GM23338 (cell line): Measurements from ENCODE around the gene UBE2G2.

Experiments
- CREB1 ChIP-seq: fragments of 250-450 bp; sonication (Bioruptor Pico); IDR thresholded peaks from 2 replicates; pipeline ENCODE4 v1.5.0; 2020; ENCODE audit warnings: low read depth, mild to moderate bottlenecking, moderate library complexity
- CTCF ChIP-seq, 2 experiments: fragments of 200-600 bp in 1 of 2; sonication (generic) in 1 of 2; conservative IDR thresholded peaks; 2 replicates each; pipeline versions ENCODE4 v1.5.1 to v1.6.1; 2016 to 2017; ENCODE audit warnings: antibody characterized with exemption in 2 of 2, low read depth in 2 of 2, mild to moderate bottlenecking in 2 of 2, moderate library complexity in 1 of 2
- ETS1 ChIP-seq: IDR thresholded peaks from 2 replicates; pipeline ENCODE4 v1.6.1; 2016; ENCODE audit warnings: antibody characterized with exemption
- EZH2 ChIP-seq: fragments of 200-600 bp; sonication (generic); IDR thresholded peaks from one replicate; pipeline ENCODE4 v1.8.0; 2017; ENCODE audit warnings: antibody characterized with exemption, mild to moderate bottlenecking, low read depth; ENCODE audit not compliant: unreplicated experiment
- EZH2phosphoT487 ChIP-seq: fragments of 200-600 bp; sonication (generic); IDR thresholded peaks from one replicate; pipeline ENCODE4 v1.8.1; 2018; ENCODE audit warnings: antibody characterized with exemption; ENCODE audit not compliant: unreplicated experiment
- JUNB ChIP-seq: IDR thresholded peaks from one replicate; pipeline ENCODE4 v1.6.1; 2016; ENCODE audit warnings: antibody characterized with exemption; ENCODE audit not compliant: unreplicated experiment
- NANOG ChIP-seq: IDR thresholded peaks from 2 replicates; pipeline ENCODE4 v1.6.1; 2016; ENCODE audit warnings: antibody characterized with exemption, borderline replicate concordance
- POLR2AphosphoS5 ChIP-seq: IDR thresholded peaks from 2 replicates; pipeline ENCODE4 v1.6.1; 2016; ENCODE audit warnings: antibody characterized with exemption, low read depth
- REST ChIP-seq: IDR thresholded peaks from one replicate; pipeline ENCODE4 v1.6.1; 2018; ENCODE audit warnings: antibody characterized with exemption; ENCODE audit not compliant: unreplicated experiment
- ZNF331 ChIP-seq: fragments of 250-450 bp; sonication (Bioruptor Pico); IDR thresholded peaks from 2 replicates; pipeline ENCODE4 v1.5.0; 2020; ENCODE audit warnings: low read depth, mild to moderate bottlenecking, moderate library complexity

GRCh38 chr21:44813727-44814126 lies 12.1 kb upstream of the UBE2G2 start:
- TF ChIP-seq CTCF (conservative IDR thresholded peaks at IDR 0.05; ENCODE audit: low read depth in 2 of 2) (no peak), EZH2 (no peak), EZH2phosphoT487 (no peak), REST (no peak), POLR2AphosphoS5 (no peak), ETS1 (no peak), NANOG (no peak), JUNB (no peak), CREB1 (CRISPR knock-in tag) (no peak), ZNF331 (CRISPR knock-in tag) (no peak)
